ENCODE results near the gene ADGRG2.

Gene ADGRG2, protein sequence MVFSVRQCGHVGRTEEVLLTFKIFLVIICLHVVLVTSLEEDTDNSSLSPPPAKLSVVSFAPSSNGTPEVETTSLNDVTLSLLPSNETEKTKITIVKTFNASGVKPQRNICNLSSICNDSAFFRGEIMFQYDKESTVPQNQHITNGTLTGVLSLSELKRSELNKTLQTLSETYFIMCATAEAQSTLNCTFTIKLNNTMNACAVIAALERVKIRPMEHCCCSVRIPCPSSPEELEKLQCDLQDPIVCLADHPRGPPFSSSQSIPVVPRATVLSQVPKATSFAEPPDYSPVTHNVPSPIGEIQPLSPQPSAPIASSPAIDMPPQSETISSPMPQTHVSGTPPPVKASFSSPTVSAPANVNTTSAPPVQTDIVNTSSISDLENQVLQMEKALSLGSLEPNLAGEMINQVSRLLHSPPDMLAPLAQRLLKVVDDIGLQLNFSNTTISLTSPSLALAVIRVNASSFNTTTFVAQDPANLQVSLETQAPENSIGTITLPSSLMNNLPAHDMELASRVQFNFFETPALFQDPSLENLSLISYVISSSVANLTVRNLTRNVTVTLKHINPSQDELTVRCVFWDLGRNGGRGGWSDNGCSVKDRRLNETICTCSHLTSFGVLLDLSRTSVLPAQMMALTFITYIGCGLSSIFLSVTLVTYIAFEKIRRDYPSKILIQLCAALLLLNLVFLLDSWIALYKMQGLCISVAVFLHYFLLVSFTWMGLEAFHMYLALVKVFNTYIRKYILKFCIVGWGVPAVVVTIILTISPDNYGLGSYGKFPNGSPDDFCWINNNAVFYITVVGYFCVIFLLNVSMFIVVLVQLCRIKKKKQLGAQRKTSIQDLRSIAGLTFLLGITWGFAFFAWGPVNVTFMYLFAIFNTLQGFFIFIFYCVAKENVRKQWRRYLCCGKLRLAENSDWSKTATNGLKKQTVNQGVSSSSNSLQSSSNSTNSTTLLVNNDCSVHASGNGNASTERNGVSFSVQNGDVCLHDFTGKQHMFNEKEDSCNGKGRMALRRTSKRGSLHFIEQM

DNA sequence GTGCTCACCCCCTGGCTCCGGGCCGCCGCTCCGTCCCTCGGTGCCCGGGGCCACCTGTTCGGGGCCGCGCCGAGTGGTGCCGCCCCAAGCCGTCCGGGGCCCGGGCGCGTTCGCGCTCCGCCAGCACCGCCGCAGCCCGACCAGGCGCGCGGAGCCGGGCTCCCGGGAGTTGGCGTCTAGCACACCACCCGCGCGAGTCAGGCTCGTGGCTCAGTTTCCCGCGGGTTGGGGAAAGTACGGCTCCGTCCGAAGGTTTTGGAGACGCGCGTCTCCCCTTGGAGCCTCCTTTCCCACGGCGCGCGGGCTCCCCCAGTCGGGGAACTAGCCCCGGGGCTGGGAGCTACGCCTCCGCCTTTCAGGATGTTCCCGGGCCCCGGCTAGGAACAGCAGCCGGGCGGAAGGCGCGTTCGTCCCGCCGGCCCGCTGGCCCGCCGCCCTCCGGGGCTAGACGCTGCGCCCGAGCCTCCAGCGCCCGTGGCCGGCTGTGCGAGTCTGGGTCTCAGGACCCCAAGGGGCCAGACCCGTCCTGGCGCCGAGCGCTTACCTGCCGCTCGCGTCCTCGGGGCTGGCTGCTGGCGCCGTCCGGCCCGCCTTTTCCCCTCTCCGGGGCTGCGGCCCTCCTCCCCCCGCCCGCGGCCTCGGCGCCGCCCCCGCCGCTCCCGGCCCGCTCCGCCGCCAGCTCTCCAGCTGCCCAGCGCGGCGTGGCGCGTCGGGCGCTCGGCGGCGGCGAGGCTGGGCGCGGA is at the start of gene ADGRG2:
Gene ADGRG2, minus strand, starts transcription at position 571 of the 743 bp plus-strand sequence. CDS start 53,634 bp downstream, outside the sequence.
- peak in 8 of 56 donors; percentile 0 to 5 (median 0) for DNase-seq

DNA sequence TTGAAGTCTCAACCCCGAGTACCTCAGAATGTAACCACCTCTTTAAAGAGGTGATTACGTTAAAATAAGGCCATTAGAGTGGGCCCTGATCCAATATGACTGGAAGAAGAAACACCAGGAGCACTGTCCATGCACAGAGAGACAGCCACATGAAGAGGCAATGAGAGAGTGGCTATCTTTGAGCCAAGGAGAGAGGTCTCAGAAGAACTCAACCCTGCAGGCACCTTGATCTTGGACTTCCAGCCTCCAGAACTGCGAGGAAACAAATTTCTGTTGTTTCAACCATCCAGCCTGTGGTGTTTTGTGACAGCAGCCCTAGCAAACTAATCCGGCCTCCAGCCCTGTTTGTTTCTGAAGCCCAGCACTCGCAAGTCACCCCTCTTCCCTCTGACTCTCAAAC is 46.3 kb upstream of the ADGRG2 start:
- DNase-seq, result no peak

DNA sequence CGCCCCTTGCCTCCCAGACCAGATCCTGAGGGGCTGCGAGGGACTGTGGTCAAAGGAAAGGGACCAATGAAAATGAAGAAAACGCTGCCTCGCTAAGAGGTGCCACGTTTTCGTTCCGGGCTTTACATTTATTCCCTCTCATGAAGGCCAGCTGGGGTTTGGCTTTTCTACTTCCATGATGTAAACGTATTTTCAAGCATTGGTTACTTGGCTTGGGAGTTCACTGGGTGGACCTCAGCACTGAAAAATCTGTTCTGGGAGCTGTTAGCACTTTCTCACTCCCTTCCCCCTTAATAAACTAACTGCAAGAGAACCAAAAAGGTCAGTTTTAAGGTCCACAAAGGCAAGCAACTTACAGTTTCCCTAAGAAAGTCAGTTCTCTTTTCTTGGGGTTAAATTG is 40.6 kb upstream of the ADGRG2 start:
- no peak for DNase-seq

DNA sequence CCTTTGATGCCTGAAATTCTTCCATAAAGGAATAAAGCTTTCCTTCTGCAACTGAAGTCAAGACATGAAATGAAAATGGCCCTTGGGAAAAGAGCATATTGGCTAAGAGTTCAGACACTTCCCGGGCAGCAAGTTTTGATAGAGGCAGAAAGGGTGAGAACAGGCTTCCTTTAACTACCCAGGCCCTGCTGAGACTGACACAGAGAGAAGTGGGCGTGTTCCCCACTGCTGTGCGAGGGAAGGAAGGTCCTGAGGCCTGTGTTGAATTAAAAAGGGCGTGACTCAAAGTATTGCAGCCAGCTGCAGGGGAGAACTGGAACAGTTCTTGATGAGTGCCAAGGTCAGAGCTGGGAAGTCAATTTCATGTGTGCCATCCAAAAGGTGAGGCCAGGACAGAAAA is 33.9 kb upstream of the ADGRG2 start:
- DNase-seq, result no peak

DNA sequence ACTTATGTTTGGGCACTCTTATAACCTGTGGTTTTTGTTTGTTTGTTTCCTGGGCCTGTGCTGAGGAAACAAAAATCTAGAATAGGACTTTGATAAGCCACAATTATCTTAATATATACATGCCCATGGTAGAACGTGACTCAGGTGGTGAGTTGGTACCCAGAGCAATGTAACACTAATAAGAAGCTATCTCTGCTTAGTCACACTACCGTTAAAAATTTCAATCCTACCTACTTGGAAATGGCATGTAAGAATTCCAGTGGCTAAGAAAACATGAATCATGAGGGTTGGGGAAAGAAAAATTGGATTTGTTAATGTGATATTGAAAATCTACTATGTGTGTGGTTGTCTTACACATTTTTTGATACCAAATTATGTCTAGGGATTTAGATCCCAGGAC is 30.5 kb upstream of the ADGRG2 start:
- no peak for DNase-seq

DNA sequence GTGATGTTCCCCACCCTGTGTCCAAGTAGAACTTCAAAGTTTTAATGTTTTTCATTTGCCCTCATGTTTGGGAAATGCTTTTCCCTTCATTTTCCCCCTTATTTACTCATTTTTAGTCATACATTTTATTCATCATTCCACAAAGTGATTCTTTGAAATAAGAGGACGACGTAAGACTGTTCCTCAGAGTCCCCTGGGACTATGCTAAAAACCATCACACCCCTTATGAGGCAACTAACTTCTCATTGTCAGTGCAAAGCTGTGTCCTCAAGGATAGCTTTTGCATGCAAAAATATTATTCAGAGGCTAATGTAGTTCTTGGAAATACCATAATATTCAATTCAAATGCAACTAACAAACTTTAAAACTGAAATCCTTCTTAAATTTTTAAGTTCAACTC is 14.8 kb upstream of the ADGRG2 start:
- no peak for DNase-seq

DNA sequence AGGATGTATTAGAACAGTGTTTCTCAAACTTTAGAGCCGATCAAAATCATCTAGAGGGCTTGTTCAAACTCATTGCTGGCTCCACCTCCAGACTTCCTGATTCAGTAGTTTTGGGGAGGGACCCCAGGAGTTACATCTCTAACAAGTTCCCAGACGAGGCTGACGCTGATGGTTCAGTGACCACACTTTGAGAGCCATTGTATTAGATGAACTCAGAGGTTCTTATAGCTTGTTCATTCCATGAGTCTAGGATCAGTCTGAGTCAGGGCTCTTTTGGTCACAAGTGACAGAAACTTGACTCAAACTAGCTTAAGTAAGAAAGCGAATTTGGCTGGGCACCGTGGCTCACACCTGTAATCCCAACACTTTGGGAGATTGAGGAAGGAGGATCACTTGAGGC is 11.5 kb upstream of the ADGRG2 start:
- no peak for DNase-seq

DNA sequence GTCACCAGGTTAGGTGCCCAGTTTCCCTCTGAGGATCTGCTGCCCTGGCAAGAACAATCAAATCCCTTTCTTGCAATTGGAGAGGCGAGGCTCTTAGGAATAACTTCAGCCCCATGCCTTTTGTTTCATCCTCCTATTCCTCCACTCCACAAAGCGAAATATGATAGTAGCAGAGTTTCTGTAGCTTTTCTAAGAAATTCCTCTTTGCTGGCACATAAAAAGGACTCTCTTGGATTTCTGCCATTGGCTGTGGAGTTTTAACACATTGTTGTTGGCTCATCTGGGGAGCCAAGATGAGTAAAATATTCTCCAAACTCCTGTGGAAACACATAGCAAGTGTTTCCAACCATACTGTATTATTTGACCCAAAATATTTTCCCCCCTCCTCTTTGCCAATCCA is 11.0 kb upstream of the ADGRG2 start:
- no peak for DNase-seq

DNA sequence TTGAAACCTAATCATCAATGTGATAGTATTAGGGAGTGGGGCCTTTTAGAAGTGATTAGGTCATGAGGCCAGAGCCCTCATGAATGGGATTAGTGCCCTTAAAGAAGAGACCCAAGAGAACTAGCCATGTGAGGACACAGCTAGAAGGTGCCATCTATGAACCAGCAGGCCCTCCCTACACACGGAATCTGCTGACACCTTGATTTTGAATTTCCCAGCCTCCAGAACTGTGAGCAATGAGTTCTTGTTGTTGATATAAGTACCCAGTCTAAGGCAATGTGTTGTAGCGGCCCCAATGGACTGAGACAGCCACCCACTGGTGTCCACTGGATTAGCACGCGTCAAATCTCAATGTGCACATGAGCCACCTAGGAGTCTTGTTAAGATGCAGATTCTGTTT is 8.4 kb upstream of the ADGRG2 start:
- DNase-seq, result no peak

DNA sequence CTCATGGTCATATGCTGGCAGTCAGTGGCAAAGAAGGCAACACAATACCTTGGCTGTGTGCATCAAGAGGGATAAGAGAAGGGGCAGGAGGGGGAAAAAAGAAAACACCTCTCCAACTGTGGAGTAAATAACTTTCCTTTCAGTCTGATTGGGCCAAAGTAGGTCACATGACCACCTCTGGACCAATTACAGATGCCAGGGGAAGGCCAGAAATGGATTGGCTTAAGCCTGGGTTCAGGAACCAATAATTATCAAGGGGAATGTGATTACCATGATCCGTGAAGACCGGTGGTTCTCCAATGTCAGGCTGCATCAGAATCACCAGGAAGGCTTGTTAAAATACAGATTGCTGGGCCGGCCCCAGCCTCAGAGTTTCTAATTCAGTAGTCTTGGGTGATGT is 7.4 kb upstream of the ADGRG2 start:
- DNase-seq, result no peak

DNA sequence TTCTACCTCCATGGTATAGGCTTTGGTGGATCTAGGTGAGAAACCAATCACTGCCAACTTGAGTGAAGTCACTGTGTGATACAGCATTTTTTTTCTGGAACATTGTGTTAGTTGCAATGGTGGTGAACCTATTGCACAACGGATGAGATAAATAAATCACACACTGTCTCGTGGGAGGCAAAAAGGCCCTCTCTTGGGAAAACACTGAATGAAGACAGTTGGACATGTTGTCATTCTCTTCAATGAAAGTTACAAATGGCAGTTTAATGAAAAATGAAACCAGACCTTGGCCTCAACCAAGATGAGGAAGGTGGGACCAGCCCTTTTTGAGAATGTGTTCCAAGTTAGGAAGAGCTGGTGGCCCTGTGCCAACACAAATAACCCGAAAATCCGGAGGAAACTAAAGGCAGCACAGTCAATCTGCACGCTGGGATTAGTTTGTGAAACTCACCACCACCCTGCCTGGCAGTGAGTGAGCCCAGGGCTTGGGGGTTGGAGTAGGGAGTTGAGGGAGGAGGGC is 5.4 kb upstream of the ADGRG2 start:
- DNase-seq, result no peak

DNA sequence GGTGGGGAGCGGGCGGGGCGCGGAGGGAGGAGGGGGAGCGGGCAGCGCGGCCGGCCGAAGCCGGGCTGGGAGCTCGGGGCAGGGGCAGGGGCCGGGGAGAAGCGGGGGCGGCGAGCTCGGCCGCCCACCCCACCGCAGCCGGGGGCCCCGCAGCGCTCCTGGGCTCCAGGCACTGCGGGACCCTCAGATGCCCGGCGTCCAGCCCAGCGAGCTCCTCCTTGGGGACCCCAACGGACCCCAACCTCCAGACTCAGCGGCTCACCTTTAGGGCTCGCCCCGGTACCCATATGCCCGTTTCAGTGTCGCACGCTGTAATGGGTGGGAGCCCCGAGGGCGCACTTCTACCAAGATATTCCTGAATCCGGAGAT is 357 bp upstream of the ADGRG2 start:
- no peak for DNase-seq

DNA sequence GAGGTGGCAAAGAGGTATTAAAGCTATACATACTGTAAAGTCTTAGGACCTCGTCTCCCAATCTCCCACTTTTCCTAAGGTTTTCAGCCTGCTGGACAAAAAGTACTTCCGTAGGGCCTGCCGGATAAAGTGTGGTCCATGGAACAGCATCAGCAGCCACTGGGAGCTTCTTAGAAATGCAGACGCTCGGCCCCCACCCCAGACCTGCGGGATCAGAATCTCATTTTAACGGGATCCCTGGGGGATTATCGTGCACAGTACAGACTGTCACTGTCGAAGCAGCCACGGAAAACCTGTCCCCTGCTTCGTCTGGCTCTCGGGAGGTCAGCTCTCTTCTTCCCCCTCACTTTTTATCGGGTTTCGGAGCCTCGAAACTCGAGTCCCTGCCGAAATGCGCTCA is 802 bp downstream of the ADGRG2 start:
- DNase-seq, result no peak

DNA sequence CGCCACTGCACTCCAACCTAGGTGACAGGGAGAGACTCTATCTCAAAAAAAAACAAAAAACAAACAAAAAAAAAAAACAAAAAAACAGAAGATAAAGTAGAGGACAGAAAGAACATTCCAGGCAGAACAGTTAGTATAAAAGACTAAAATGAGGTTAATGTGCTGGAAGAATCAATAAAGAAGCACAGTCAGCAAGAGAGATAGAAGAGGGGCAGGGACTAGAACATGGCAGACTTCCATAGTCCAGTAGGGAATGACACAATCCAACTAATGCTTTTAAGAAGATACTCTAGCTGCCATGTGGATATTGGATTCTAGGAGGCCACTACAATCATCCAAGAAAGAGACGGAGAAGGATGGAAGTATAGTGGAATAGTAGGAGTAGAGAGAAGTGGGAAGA is 11.6 kb downstream of the ADGRG2 start:
- no peak for DNase-seq

DNA sequence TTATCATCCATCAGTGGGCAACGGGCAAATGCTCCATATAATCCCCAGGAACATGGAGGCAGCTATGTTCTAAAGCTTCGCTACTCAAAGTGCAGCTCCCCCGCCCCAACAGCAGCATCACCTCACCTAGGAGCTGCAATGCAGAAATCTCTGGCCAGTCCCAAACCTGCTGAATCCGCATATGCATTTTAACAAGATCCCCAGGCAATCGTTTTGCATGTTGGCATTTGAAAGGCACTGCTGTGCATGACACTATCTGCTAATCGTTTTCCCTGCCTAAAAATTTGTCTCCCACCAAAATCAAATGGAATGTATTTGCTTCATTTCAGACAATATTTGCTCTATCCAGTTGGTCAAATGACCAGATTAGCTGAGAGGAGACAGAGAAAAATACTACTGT is 15.2 kb downstream of the ADGRG2 start:
- no peak for DNase-seq

DNA sequence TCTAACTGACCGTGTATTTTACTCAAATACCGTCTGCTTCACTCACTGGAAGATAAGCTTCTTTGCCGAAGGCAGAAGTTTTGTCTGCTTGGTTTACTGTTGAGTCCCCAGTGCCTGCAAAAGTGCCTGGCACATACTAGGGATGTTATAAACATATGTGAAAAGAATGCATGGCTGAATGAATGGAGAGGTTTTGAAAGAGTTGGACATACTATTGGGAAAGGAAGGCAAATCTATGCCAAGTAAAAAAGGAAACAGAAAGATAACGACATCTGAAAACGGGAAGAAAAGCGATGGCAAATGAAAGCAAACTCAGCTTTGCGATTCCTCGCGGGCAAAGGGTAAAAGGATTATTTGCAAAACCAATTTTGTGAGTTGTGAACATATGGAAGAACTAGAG is 21.7 kb downstream of the ADGRG2 start:
- no peak for DNase-seq

DNA sequence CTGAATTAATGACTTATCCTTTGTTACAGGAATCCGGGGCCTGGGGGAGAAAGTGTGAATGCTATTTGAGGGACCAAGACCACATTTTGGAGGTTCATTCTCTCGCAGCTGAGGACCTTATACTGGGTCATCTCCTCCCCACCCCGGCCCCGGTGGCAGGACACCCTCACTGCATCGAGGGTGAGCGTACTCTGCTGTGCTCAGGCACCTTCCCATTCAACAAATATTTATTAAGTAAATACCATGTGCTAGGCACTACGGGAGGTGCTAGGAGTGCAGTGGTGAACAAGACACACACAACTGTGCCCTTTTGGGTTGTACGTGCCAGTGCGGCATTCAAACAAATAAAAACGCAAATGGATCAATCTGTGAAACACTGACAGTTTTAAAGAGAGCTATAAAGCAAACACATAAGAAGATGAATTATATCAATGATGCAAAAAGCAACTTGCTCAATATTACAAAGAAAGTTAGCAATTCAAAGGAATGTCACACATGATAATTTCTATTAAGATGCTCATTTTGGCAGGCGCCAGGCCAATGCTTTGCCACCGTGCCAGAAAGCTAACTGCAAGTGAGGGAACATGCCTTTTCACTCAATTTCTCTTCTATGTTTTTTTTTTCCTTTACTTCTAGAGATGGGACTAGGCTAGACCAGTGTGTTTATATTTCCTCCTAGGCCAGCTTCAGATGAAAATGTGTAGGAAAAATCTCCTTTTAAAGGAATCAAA is 24.6 kb downstream of the ADGRG2 start:
- no peak for DNase-seq

DNA sequence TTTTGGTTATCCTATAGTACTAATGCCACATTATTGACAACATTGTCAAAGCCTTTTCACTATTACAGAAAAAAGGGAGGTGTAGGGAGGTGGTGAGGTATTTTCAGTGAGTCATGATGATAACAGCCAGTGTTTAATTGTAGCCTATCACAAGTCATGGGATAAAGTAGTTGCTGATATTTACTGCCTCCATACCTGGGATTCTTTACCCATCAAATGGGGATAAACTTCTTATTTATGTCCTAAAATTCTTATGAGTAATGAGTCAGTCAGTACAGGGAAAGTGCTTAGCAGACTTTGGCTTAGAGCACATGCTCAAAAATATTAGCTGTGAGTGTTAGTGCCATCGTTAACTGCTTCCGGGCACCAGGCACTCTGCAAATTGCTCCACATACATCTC is 25.7 kb downstream of the ADGRG2 start:
- no peak for DNase-seq

DNA sequence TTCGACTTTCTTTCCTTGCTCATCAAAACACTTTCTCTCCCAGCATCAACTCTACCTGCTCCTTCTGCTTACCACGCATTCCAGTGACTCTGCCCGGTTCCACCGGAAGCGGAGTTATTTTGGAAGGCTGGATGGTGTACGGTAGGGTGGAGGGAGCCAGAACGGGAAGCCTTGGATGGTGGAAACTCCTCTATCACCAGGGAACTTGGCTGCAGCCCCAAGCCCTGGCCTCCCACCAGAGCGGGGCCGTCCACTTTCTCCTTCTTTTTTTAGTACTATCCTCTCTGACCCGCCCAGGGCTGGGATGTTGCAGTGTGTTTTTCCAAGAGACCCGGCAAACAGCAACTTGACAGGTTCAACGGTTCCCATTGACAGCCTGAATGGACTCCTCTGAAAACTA is 27.6 kb downstream of the ADGRG2 start:
- no peak for DNase-seq

DNA sequence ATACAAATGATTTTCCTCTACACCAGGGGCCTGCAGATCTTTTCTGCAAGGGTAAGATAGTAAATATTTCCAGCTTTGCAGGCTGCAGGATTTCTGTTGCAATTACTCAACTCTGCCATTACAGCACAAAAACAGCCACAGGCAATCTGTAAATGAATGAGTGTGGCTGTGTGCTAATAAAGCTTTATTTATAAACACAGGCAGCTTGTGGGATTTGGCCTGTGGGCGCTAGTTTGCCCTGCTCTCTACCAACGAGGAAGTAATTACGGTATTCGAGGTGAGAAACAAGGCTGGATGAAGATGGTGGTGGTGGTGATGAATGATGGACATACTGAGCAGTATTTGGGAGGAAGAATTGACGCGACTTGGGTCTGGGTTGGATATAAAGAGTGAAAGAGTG is 30.7 kb downstream of the ADGRG2 start:
- DNase-seq, result no peak

DNA sequence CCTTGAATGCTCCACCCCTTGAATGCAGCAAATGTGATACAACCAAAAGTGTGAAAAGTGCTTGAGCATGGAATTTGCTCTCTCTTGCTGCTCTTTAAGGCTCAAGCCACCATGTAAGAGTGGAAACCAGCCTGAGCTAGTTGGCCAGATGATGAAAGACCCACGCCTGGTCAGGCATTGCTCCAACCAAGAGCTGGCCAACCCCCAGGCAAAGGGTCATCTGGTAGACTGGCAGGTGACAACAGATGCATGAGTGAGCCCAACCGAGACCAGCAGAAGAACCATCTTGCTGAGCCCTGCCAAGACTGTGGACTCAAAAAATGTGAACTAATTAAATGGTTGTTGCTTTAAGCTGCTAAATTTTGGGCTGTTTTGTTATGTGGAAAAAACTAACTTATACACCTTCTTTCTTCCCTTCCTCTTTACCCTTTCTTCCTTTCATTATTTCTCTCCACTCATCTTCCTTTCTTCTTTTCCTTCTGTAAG is 32.7 kb downstream of the ADGRG2 start:
- DNase-seq, result no peak

Data from amygdala (tissue), 56 donors.